Measurements from ENCODE around the gene B4GALT5. TPM values are rescaled to one million over a fixed set of nuclear protein-coding genes. Genes with fewer than 3 reads are reported as not detected.

Gene B4GALT5
- total RNA-seq, 1 experiment from 2014 or later: 77.0 TPM

DNA sequence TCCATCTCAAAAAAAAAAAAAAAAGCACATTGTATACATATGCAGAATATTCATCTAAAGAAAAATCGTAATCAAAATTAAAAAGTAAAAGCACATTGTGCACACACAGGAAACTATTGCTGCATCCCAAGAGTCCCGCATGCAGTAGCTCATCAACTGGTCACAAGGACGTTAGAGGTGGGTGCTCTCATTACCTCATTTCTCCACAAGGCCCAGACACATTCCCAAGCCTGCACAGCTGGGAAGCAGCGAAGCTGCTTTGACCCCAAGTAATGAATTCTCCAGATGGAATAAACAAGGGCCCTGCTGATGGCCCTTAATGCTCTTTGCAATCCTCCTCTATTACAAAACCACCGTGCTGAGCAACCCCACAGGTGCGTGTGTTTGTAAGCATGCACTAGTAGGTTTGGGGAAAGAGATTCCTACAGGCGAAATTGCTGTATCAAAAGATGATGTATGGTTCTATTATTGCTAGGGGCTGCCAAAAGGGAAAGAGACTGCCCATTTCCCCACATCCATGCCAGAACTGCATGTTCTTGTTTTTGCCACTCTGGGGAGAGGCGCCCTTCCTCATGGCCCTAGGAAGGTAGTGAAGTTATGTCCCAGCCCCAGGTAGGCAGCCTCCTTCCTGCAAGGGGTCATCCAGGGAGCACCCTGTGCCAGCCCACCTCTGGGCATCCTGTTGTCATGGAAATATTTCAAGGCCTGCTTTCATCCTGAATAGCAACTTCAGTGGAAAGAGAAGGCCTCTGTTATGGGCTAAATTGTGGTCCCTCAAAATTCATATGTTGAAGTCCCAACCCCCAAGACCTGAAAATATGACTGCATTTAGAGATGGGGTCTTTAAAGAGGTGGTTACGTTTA, 111.1 kb downstream of the B4GALT5 start:
- Histone ChIP-seq H3K14ac (ENCODE audit: insufficient read depth, low read length) (no peak overlapping the region), H3K4me2 (ENCODE audit: insufficient read depth, insufficient read length, low read length) (no peak overlapping the region), H2BK12ac (ENCODE audit: insufficient read length, low read depth, low read length) (no peak overlapping the region), H3K56ac (ENCODE audit: insufficient read length, low read depth, low read length) (no peak overlapping the region), H2BK5ac (ENCODE audit: insufficient read length, low read length) (no peak overlapping the region), H3K79me2 (ENCODE audit: insufficient read depth, low read length) (no peaks in the 10 kb centered on the region), H4K5ac (ENCODE audit: insufficient read length, low read depth, low read length) (no peak overlapping the region), H3K79me1 (ENCODE audit: insufficient read depth, low read depth, low read length, poor library complexity, severe bottlenecking) (no peaks in the 10 kb centered on the region), H3K23ac (ENCODE audit: insufficient read length, low read depth, low read length) (no peak overlapping the region), H2AK5ac (ENCODE audit: insufficient read length, low read length) (no peak overlapping the region), H2BK120ac (ENCODE audit: low read depth, low read length, poor library complexity, severe bottlenecking) (no peak overlapping the region), H3K9me3 (ENCODE audit: control insufficient read depth, low read depth, low read length) (no peaks in the 10 kb centered on the region), H3T11ph (ENCODE audit: low read length) (no peak overlapping the region), H2BK20ac (ENCODE audit: low read depth, low read length, poor library complexity, severe bottlenecking) (no peak overlapping the region), H4K20me1 (ENCODE audit: control insufficient read depth, insufficient read depth, insufficient read length) (no peaks in the 10 kb centered on the region), H3K4me1 (ENCODE audit: insufficient read depth, low read length) (no peaks in the 10 kb centered on the region), H3K27me3 (ENCODE audit: insufficient read depth, low read length) (no peaks in the 10 kb centered on the region), H4K91ac (ENCODE audit: insufficient read length, low read depth, low read length) (no peak overlapping the region), H2BK15ac (ENCODE audit: low read depth, low read length) (no peak overlapping the region; the same call in 1 of the 2 replicates), H2AFZ (ENCODE audit: low read length) (no peak overlapping the region), H3K27ac (ENCODE audit: insufficient read length, low read depth, low read length) (no peak overlapping the region), H3K9ac (ENCODE audit: extremely low read depth, insufficient read length, low read length) (no peak overlapping the region), H3K4ac (ENCODE audit: low read depth, low read length) (no peak overlapping the region), H4K8ac (replicated peaks; ENCODE audit: insufficient read length, low read depth, low read length) (no peak overlapping the region), H3K23me2 (ENCODE audit: insufficient read length, low read depth, low read length, poor library complexity, severe bottlenecking) (no peaks in the 10 kb centered on the region), H3K18ac (ENCODE audit: insufficient read length, low read depth, low read length) (no peak overlapping the region)
- H3K27me3 Mint-ChIP-seq (ENCODE audit: low read depth): no peaks in the 10 kb centered on the region; the same call in 1 of the 2 replicates
- TF ChIP-seq, protein P1, sequence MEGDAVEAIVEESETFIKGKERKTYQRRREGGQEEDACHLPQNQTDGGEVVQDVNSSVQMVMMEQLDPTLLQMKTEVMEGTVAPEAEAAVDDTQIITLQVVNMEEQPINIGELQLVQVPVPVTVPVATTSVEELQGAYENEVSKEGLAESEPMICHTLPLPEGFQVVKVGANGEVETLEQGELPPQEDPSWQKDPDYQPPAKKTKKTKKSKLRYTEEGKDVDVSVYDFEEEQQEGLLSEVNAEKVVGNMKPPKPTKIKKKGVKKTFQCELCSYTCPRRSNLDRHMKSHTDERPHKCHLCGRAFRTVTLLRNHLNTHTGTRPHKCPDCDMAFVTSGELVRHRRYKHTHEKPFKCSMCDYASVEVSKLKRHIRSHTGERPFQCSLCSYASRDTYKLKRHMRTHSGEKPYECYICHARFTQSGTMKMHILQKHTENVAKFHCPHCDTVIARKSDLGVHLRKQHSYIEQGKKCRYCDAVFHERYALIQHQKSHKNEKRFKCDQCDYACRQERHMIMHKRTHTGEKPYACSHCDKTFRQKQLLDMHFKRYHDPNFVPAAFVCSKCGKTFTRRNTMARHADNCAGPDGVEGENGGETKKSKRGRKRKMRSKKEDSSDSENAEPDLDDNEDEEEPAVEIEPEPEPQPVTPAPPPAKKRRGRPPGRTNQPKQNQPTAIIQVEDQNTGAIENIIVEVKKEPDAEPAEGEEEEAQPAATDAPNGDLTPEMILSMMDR (conservative IDR thresholded peaks at IDR 0.05): no peak
- WGBS (ENCODE audit: extremely low coverage, insufficient read length, low lambda C conversion rate): no CpG with 5 or more reads among the region's 9 CpGs
- no peak for DNase-seq
- no peaks in the 10 kb centered on the region for H3K36me3 Mint-ChIP-seq (ENCODE audit: insufficient read depth in 1 of 3, low read depth in 3 of 3)
- no peak overlapping the region for H3K27ac Mint-ChIP-seq
- 0 out of 5 replicates have a peak, but pooled peaks cover 0 to 2% of the 10 kb centered on the region in 2 experiments for H3K9me3 Mint-ChIP-seq
- H3K4me1 Mint-ChIP-seq: 0 out of 4 replicates have a peak, but pooled peaks cover 0 to 2% of the 10 kb centered on the region in 2 experiments
- no peak overlapping the region for H3K4me3 Mint-ChIP-seq
